Fibroblast of gingiva (primary cell): ENCODE results near the gene BAIAP2.

ENCODE experiments used
- DNase-seq: peaks from one replicate; pipeline ENCODE4 v3.0.0-alpha.2; 2011; ENCODE audit warnings: low read depth

BAIAP2 gene

DNA sequence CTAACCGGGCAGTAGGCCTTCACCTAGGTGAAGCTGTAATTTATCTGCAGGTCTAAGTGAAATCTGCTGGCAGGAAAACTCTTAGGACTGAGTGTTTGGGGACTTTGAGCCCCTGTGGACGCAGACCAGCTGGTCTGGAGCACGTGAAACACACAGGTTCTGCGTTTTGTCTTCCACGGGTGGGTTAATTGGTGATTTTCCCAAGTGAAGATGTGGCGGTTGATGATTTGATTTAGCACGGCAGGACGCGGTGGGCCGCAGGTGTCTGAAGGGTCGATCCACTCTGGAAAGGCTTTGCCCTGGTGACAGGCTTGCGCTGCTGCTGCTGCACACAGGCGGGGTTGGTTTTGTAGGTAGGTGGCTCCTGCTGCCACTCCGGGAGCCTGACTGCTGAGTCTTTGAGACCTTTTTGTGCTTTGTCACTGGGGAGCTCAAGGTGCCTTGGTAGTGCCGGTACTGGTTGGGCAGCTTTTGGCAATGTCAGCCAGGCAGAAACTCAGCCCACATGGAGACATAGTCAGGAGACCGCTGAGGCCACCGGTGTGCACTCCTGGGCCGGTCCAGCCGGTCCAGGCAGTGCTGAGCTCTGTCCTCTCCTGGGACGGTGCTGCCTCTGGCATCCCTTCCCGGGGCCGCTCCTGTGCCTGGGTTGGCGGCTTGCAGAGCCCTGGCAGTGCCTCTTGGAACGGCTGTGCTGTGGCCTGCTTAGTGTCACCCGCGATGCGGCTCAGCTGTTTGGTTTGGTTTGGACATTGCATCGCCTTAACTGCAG, 2.3 kb downstream of the BAIAP2 start:
- peak; percentile 49 for DNase-seq

- no peak for DNase-seq
Observed at GRCh38 chr17:81037798-81038733, 3.1 kb downstream of the BAIAP2 start.

GRCh38 chr17:81039096-81039495, 4.1 kb downstream of the BAIAP2 start:
- no peak for DNase-seq

- DNase-seq: no peak
Observed at GRCh38 chr17:81039854-81040758, 5.2 kb downstream of the BAIAP2 start.

DNA sequence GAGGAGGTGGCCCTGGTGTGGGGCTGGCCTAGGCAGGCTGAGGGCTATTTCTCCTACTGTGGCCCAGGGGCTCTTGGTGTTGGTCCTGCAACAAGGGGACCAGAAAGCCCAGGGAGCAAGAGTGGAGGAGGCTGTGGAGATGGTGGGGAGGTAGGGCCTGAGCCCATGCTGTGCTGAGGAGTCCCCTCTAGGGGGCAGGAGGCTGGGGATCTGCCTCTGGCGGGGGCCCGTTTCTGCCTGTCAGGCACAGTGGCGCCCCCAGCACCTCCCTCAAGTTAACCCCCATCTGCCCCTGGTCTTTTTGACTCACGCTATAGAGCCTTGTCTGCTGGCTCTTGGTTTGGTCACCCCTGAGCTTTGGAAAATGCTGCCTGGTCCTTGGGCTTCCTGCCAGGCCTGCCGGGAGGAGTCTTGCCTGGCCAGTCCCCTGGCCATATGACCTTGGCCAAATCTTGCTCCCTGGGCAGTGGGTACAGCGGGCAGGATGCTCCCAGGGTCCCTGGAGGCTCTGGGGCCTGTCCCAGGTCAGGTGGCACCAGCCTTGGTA, 5.9 kb downstream of the BAIAP2 start:
- DNase-seq: no peak

- no peak for DNase-seq
Observed at GRCh38 chr17:81042606-81043005, 7.7 kb downstream of the BAIAP2 start.

DNA sequence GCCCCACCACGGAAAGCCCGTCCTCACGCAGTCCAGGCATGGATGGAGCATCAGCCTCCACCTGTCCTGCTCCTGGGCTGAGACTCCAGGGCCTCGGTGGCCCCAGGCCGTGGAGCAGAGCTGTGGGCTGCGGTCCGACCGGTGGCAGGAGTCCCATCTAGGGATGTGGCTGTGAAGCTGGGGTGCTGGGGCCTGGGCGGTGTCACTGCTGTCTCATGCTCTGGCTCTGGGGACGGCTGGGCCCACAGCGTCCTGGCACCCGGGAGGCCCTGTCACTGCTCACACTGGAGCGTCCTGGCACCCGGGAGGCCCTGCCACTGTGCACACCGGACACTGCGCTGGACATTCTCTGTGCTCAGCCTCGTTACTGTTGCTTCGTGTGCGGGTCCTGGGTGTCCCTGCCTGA, 8.4 kb downstream of the BAIAP2 start:
- DNase-seq: no peak

DNA sequence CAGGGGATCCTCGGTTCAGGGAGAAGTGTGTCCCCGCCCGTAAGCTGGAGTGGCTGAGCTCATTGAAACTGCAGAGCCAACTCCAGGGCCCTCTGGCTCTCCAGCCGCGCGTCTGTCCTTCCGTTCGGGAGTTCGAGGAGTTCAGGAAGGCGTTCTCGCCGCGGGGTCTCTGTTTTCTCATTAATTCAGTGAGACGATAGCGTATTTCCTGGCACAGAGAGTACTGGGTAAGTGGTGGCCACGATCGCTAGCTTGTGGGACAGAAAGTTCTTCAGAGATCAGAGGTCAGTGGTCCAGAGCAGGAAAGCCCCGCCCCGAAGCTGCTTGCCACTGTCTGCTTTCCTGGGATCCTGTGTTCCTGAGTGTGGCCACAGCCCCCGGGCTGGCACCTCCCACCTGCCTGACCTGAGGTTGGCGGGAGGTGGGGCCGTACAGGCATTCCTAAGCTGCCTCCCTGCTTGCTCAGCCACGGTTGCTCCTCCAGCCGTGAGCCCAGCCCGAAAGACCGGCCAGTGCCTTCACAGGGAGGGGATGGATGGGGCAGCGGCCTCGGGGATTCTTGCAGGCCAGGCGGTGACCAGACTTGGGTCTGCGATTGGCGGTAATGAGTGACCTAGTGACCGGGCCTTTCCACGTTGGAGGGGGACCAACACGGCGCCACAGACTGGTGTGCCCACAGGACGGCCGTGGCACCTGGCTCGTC, 8.9 kb downstream of the BAIAP2 start:
- DNase-seq: no peak

GRCh38 chr17:81044428-81044763, 9.4 kb downstream of the BAIAP2 start:
- DNase-seq: no peak

DNA sequence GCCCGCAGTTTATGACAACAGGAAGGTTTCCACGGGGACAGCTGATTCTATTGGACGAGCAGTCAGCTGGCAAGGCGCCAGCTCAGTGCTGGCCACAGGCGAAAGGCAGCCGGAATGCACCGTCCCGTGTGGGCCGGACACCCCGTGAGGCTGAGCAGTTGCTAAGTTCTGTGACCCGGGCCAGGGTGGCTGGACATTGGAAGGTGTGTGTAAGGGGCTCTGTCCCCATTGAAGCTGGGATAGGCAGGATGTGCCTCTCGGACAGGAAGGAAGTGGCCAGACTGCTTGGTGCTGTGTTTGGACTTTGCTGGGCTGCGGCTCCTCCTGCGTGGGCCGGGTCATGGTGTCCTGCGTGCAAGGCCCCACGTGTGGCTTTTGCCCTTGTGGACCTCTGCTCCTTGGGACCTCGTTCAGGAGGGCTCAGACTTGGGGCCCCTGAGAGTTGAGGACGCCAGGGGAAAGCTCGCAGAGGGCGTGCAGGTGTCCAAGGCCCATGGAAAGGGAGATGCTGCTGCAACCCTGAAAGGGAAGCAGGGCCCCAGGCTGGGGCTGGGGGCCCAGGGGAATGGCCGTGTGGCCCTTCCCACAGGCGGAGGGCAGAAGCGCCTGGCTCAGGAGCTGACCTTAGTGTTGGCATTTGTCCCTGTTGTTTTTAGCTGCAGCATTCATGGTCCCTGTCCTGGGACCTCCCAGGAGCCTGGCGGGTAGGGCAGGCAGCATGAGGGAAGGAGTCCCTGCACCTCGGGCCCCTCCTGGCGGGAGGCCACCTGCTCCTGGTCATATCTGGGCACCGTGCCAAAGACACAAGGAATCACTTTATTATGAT, 10.0 kb downstream of the BAIAP2 start:
- peak; percentile 63 for DNase-seq

DNA sequence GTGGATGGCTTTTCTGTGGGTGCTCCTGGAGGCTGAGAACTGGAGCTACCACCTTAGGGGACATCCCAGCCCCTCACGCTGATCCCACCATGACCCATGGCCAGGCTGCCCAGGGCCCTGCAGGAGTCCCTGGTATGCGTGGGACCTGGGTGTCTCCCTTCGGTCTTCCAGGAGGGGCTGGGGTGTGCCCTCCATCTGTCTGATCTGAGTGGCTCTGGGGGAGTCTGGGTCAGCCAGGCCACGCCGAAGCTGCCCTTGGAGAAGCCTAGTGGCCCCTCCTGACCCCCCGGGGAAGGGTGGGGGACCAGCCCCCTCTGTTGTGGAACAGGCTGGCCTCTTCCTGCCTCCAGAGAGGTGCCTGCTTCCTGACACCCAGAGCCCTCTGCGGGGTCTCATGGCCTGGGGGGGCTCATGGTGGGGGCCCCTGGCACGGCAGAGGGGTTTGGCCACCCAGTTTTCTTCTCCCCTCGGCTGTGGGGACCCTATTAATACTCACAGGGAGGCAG, 10.7 kb downstream of the BAIAP2 start:
- DNase-seq: no peak

- DNase-seq: no peak
Observed at GRCh38 chr17:81046132-81046769, 11.3 kb downstream of the BAIAP2 start.

- no peak for DNase-seq
Observed at GRCh38 chr17:81046770-81047359, 11.9 kb downstream of the BAIAP2 start.

DNA sequence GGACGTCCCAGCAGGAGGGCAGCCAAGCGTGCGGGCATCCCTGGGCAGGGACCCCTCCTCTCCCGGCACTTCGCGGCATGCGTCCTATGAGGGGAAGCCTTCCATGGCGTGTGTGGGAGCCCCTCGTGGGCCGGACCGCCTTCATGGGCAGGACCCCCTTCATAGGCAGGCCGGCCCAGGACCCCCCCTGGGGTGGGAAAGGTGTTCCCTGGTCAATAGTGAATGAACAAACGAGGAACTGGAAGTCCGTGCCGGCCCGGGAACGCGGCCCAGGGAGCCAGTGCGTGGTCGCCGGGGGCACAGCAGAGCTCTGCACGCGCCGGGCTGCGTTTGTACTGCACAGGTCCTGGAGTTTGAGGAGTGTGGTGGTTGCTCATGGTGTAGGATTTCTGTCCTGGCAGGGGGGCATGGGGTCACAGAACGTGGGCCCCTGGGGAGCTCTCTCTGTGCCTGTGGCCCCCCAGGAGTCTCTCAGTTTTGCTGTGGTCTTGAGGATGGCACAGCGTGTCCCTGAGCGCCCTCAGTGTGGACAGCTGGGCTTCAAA, 13.9 kb downstream of the BAIAP2 start:
- DNase-seq: no peak

GRCh38 chr17:81049372-81049911, 14.5 kb downstream of the BAIAP2 start:
- no peak for DNase-seq

GRCh38 chr17:81049973-81050551, 15.1 kb downstream of the BAIAP2 start:
- DNase-seq: peak; percentile 71

DNA sequence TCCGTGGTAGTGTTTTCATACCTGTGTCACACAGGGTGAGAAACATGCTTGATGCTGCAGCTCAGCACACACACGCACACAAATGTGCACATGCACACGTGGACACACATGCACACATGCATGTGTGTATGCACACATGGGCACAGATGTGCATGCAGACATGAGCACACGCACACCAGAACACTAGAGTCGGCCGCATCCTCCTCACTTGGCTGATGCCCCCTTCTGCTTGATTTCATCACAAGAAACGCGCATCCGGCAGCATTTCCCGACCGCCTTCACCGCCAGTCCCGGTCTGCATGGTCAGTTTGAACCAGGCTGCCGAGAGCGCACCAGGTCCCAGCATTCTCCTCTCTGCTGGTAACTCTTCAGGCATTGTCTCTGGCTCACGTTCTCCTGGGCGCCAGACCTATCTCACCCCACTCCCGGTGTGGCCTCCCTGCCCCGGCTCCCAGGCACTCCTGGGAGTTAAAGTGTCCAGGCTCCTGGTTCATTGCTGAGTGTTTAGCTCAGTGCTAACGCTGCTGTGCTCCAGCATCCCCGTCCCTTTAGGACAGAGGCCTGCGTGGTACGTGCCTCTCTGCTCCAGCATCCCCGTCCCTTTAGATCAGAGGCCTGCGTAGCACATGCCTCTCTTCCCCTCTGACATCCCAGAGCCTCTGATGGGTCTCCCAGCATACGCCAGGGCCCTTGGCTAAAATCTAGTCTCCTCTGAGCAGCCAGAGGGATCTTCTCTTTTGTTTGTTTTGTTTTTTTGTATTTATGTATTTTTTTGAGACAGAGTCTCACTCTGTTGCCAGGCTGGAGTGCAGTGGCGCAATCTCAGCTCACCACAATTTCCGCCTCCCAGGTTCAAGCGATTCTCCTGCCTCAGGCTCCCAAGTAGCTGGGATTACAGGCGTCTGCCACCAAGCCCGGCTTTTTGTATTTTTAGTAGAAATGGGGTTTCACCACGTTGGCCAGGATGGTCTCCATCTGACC, 16.0 kb downstream of the BAIAP2 start:
- DNase-seq: peak; percentile 83
